HG03064 (cell line): ENCODE measurements around the gene USP20.

Experiments
- ATAC-seq: cut with Tn5 transposase; IDR thresholded peaks from one replicate; pipeline ENCODE4 v1.9.1; 2021; ENCODE audit warnings: low read depth; ENCODE audit not compliant: unreplicated experiment

Gene USP20

DNA sequence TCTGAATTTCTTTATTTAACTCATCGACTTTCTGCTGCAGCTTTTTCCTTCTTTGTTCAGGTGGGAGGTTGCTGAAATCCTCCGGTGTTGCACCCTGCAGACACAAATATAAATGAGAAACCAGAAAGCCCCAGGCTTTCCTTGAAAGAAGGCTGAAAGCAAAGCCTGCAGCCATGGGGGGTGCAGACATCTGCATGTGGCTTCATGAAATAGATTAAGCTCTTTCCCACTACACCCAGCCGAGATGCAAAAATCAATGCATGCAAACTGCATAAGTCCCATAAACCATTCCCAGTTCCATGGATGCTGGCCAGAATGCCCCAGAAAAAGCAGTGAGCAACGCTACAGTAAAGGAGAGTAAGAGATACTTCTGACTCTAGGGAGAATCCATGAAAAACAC, 73.6 kb downstream of the USP20 start:
- ATAC-seq = no peak

DNA sequence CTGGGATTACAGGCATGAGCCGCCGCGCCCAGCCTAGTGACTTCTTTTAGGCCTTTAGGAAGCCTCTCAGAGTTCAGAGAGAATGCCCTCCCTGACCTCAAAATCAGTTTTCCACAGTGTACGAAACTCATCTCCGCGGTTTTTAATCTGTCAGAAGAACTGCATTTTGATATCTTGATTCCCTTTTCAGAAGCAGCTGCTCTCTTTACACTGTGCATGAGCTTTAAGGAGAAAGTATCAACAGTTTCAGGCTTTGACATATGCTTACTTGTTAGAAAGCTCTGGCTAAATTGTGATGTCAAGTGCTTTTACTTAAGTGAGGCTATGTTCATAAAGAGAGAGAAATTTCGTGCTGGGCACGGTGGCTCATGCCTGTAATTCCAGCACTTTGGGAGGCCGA, 74.6 kb downstream of the USP20 start:
- ATAC-seq = no peak

DNA sequence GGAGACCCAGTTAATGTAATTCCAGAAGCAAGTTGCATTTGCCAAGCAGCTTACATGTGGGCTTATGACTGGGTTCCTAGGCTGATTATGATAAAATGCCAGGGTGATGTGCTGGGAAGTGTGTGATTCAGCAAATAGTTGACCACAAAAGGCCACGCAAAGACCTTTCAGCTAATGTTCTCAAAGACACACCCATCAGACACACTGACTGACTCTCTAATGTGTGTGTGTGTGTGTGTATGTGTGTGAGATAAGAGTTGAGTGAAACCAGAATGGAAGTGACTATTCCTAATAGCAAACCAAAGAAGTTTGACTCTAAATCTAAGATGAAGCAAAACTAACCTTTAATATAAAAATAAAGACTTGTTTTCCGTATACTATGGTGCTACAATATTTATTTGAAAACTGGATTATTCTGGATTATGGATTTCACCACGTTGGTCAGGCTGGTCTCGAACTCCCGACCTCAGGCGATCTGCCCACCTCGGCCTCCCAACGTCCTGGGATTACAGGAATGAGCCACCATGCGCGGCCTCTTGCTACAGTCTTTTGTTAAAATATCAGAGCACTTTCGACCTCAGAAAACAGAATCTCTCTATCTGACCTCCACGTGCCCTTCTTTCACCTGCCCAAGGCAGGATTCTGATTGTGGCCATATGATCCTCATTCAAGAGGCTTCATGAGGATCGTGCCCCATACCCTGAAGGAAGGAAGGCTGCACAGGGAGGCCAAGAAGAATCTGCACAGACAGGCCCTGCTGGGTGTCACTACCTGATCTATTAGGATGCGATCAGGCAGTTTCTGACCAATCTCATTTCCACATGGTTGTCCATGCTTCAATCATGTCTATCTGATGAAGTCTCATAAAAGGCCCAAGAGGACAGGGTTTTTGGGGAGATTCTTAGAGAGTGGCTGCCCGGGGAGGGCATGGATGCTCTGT, 75.6 kb downstream of the USP20 start:
- no peak for ATAC-seq

DNA sequence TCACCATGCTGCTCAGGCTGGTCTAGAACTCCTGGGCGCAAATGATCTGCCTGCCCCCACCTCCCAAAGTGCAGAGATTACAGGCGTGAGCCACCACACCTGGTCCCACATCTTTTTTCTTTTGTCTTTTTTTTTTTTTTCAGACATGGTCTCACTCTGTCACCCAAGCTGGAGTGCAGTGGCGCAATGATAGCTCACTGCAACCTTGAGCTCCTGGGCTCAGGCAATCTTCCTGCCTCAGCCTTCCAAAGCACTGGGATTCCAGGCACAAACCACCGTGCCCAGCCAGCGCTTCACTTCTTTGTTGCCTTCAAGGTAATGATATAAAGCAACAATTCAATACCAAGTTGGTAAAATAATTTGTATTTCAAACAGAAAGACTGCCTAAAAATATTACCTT, 78.8 kb downstream of the USP20 start:
- ATAC-seq = no peak

DNA sequence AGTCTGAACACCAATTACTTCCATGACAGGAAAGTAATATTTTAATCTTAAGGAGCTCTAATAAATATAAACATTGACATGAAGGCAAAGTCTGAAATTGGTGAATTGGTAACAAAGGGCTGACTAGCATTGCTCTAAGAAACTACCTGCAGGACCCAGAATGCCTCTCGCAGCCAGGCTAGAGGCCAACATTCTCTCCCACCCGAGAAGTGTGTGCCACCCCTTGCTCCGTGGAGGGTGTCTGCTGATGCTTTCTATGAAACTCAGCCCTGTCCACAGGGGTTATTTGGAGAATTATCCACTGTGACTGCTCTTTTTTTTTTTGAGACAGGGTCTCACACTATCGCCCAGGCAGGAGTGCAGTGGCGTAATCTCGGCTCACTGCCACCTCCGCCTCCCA, 81.4 kb downstream of the USP20 start:
- no peak for ATAC-seq

DNA sequence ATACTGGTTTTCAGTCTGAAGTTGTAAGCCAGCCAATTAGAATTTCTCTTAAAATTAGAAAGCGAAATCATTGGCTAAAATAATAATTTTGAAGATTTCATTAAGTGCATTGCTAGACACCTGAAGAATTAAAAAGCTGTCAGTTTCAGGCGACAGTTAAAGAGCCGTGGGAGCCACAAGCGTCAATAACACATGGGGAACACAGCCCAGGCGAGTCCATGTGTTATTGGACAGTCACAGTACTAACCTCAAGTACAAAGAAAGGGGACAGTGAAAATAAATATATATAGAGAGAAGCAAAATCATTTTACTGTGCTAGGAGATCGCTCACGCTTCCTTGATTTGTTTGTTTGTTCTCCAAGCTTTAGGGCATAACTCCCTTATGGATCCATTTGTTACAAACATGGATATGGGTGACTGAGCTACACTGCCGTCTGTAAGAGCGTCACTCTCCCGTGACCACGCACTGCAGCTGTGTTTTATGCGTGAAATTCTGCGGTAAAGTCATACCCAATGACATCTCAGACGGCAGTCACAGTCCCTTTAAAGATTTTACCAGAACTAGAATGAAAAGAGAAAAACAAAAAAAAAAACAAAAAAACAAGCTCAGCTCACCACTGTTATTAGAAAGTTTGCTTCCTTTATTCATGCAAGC, 83.2 kb downstream of the USP20 start:
- ATAC-seq = no peak

DNA sequence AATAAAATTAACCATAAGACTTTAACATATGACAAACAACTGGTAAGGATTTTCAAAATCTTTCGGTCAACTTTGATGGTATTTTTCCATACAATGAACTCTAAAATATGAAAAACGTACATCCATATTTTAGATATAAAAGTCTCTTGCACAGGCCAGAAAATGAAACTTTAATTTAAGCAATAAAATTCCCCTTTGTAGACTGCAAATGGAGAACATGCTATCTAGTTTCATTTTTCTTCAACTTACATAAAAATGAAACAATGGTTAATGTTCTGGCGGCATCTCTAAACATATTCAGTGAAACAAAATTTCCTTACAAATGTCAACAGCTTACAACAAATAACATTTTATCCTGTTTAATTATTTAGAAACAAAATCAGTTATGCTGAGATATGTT, 84.0 kb downstream of the USP20 start:
- ATAC-seq = no peak

DNA sequence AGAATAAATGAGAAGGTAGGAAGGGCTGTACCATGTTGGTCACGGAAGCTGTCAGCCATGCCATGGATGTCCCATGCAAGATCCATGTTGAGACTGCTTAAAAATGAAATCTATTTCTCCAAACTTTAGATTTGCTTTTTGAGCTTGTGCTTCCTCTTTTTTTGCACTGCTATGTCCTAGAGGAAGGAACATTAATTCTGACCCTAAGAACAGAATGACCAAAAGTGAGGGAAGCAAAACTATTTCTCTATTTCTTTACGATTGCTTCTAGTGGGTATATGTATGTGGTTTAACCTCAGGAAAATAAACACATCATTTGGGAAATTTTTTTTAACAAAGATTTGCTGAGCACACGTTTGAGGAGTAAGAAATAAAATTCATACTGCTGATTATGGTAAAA, 84.6 kb downstream of the USP20 start:
- no peak for ATAC-seq

DNA sequence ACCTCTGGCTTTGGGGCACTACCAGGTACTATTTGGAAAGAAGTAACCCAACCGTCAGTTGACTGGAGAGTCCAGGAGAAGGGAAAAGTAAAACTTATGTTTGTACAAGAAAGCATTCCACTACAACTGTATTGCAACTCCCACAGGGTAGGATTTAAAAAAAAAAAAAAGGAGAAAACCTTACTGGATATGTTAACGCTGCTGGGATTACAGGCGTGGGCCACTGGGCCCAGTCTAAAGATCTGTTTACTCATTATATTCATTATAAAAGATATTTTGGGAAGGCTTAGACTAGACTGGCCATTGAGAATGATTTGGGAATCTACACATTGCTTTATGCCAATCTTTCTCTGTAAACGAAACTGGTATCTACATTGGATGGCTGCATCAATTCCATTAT, 86.6 kb downstream of the USP20 start:
- ATAC-seq = no peak

DNA sequence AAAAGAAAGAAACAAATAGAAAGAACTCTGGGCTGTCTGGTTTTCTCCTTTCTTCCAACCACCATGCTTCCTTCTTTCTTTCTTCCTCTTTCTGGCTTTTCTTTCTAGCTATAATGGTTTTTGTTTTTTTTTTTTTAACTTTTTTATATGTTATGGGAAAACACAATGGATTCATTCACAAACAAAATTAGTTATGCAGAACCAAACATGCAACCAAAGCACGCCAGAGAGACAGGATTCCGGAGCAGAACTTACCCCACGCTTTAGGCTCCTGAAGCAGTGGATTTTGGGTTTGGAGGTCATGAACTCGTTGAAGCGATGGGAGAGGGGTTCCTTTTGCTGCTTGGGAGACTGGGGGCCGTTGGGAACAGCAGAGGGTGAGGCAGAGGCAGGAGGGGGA, 88.3 kb downstream of the USP20 start:
- no peak for ATAC-seq

DNA sequence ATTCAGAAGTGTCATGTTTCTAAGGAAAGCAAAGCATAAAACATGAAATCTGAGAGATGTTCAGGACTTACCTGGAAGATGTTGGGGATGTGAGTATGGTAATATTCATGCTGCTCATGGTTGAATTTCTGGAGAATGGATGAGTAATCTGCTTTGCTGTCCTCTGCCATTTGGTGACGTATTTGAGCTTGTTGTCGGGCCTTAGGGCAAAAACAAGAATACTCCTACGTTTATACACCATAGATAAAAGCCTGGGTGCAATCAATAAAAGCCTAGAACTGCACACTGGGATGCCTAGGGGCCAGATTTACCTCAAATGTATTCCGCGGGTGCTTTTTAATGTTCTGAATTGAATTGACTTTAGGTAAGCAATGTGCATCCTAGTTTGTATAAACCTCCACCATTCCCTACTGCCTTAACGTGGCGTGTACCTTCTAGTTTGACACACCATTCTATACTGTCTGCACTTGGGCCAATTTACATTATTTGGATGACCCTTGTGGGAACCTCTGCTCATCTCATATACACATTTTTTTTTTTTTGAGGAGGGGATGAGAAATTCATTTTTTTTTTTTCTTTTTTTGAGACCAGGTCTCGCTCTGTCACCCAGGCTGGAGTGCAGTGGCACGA, 94.4 kb downstream of the USP20 start:
- no peak for ATAC-seq

DNA sequence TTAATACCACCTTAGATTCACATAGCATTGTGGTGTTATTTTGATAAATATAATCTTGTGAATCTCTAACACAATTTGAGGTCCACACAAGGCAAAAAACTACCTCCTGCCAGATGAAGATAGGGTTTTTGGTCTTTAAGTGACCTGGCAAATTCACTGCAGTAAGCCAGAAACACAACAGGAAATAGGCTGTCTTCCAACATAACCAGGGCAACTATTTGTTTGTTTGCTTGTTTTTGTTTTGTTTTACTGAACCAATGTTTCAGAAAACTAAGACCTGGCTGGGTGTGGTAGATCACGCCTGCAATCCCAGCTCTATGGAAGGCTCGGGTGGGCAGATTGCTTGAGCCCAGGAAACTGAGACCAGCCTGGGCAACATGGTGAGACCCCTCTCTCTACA, 95.5 kb downstream of the USP20 start:
- ATAC-seq = no peak
